ENCODE data around the gene KCNH8.

The KCNH8 gene

GRCh38 chr3:19346759-19347158, 198.4 kb downstream of the KCNH8 start:
- TF ChIP-seq CTCF (IDR thresholded peaks at IDR 0.05; ENCODE audit: poor library complexity, severe bottlenecking), result no peak
- Histone ChIP-seq H3K4me3 (ENCODE audit: severe bottlenecking) (no peak overlapping the region), H3K27me3 (ENCODE audit: insufficient read depth, poor library complexity, severe bottlenecking) (no peaks in the 10 kb centered on the region), H3K27ac (ENCODE audit: poor library complexity, severe bottlenecking) (no peak overlapping the region), H3K4me1 (ENCODE audit: insufficient read depth, poor library complexity, severe bottlenecking) (no peaks in the 10 kb centered on the region), H3K9me3 (ENCODE audit: severe bottlenecking) (no peaks in the 10 kb centered on the region), H3K36me3 (ENCODE audit: low read depth) (no peaks in the 10 kb centered on the region)
- DNase-seq (ENCODE audit: low spot score) (no peak), ATAC-seq (ENCODE audit: low read depth) (no peak)

DNA sequence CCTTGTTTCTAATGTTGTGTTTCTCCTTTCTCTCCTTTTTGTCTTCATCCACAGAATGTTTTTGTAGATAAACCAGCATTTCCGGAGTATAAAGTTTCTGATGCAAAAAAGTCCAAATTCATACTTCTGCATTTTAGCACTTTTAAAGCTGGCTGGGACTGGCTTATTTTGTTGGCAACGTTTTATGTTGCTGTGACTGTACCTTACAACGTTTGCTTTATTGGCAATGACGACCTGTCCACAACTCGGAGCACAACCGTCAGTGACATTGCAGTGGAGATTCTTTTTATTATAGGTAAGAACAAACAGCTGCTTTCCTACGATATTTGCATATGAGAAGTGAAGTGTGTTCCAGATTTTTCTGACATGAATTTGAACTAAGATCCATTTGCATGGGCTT, 199.4 kb downstream of the KCNH8 start:
- H3K4me1 ChIP-seq (ENCODE audit: insufficient read depth, poor library complexity, severe bottlenecking), result no peaks in the 10 kb centered on the region
- H3K27me3 ChIP-seq (ENCODE audit: insufficient read depth, poor library complexity, severe bottlenecking), result no peaks in the 10 kb centered on the region
- no peak overlapping the region for H3K4me3 ChIP-seq (ENCODE audit: severe bottlenecking)
- no peak for DNase-seq (ENCODE audit: low spot score)
- no peak for TF ChIP-seq CTCF (IDR thresholded peaks at IDR 0.05; ENCODE audit: poor library complexity, severe bottlenecking)
- no peaks in the 10 kb centered on the region for H3K9me3 ChIP-seq (ENCODE audit: severe bottlenecking)
- ATAC-seq (ENCODE audit: low read depth), result no peak
- no peaks in the 10 kb centered on the region for H3K36me3 ChIP-seq (ENCODE audit: low read depth)
- no peak overlapping the region for H3K27ac ChIP-seq (ENCODE audit: poor library complexity, severe bottlenecking)

- no peak for TF ChIP-seq CTCF (IDR thresholded peaks at IDR 0.05; ENCODE audit: poor library complexity, severe bottlenecking)
- Histone ChIP-seq H3K4me1 (ENCODE audit: insufficient read depth, poor library complexity, severe bottlenecking) (no peaks in the 10 kb centered on the region), H3K27me3 (ENCODE audit: insufficient read depth, poor library complexity, severe bottlenecking) (no peaks in the 10 kb centered on the region), H3K9me3 (ENCODE audit: severe bottlenecking) (no peaks in the 10 kb centered on the region), H3K27ac (ENCODE audit: poor library complexity, severe bottlenecking) (no peak overlapping the region), H3K4me3 (ENCODE audit: severe bottlenecking) (no peak overlapping the region), H3K36me3 (ENCODE audit: low read depth) (no peaks in the 10 kb centered on the region)
- ATAC-seq (ENCODE audit: low read depth) (no peak), DNase-seq (ENCODE audit: low spot score) (no peak)
Measured at GRCh38 chr3:19348500-19348899, 200.2 kb downstream of the KCNH8 start.

- DNase-seq (ENCODE audit: low spot score) (no peak), ATAC-seq (ENCODE audit: low read depth) (peak; percentile 64; the same call in 2 of the 3 replicates)
- Histone ChIP-seq H3K4me3 (ENCODE audit: severe bottlenecking) (no peak overlapping the region), H3K4me1 (ENCODE audit: insufficient read depth, poor library complexity, severe bottlenecking) (no peaks in the 10 kb centered on the region), H3K9me3 (ENCODE audit: severe bottlenecking) (no peaks in the 10 kb centered on the region), H3K36me3 (ENCODE audit: low read depth) (no peaks in the 10 kb centered on the region), H3K27ac (ENCODE audit: poor library complexity, severe bottlenecking) (no peak overlapping the region), H3K27me3 (ENCODE audit: insufficient read depth, poor library complexity, severe bottlenecking) (no peaks in the 10 kb centered on the region)
- peak; percentile 83 for TF ChIP-seq CTCF (IDR thresholded peaks at IDR 0.05; ENCODE audit: poor library complexity, severe bottlenecking)
Measured at GRCh38 chr3:19348941-19349564, 200.7 kb downstream of the KCNH8 start.

GRCh38 chr3:19357947-19358346, 209.6 kb downstream of the KCNH8 start:
- Histone ChIP-seq H3K27me3 (ENCODE audit: insufficient read depth, poor library complexity, severe bottlenecking) (no peaks in the 10 kb centered on the region), H3K36me3 (ENCODE audit: low read depth) (no peaks in the 10 kb centered on the region), H3K4me1 (ENCODE audit: insufficient read depth, poor library complexity, severe bottlenecking) (no peaks in the 10 kb centered on the region), H3K4me3 (ENCODE audit: severe bottlenecking) (no peak overlapping the region), H3K9me3 (ENCODE audit: severe bottlenecking) (no peaks in the 10 kb centered on the region), H3K27ac (ENCODE audit: poor library complexity, severe bottlenecking) (no peak overlapping the region)
- no peak for ATAC-seq (ENCODE audit: low read depth)
- DNase-seq (ENCODE audit: low spot score), result no peak
- no peak for TF ChIP-seq CTCF (IDR thresholded peaks at IDR 0.05; ENCODE audit: poor library complexity, severe bottlenecking)
